ENCODE data around the gene C2CD2. TPM values are rescaled to one million over a fixed set of nuclear protein-coding genes. Genes with fewer than 3 reads are reported as not detected.

C2CD2 gene
- total and polyA plus RNA-seq, 2 of the 8 experiments (the other 6 are each of a cell fraction or from before 2014, with no cell fraction given): 10.4 to 13.0 TPM

GRCh38 chr21:41879190-41879998 is 74.4 kb downstream of the C2CD2 start, which contains the start of gene PRDM15 (continued):
- TF ChIP-seq CHD7 (IDR thresholded peaks at IDR 0.05; ENCODE audit: insufficient replicate concordance, low read length) (no peak), POLR2AphosphoS5 (IDR thresholded peaks at IDR 0.05; ENCODE audit: low read depth, low read length) (no peak; the same call in 1 of the 2 replicates)
